Measurements from ENCODE around the gene DNAH5.
"Not testable (repeated sequence)": the region's sequence is repeated elsewhere in the genome, so short reads cannot be mapped to it uniquely, and the experiment has no call there.

The DNAH5 gene

DNA sequence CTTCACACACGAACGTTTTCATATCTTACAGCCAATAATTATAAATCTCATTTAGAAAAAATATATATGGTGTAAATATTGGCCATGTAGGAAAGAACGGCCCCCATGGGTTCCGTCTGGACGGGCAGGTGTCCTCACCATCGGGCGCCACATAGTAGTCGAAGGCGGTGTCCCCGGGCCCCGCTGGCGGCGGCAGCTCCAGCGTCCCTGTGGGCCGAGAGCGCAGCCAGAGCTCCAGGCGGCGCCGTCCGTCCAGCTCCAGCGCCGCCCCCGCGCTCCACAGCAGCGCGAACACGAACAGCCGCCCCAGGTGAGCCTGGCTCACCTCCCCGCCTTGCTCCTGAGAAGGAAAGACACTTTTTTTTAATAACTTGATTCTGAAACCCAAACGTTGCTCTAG lies 134.6 kb downstream of the DNAH5 start:
- TF ChIP-seq, protein P1, sequence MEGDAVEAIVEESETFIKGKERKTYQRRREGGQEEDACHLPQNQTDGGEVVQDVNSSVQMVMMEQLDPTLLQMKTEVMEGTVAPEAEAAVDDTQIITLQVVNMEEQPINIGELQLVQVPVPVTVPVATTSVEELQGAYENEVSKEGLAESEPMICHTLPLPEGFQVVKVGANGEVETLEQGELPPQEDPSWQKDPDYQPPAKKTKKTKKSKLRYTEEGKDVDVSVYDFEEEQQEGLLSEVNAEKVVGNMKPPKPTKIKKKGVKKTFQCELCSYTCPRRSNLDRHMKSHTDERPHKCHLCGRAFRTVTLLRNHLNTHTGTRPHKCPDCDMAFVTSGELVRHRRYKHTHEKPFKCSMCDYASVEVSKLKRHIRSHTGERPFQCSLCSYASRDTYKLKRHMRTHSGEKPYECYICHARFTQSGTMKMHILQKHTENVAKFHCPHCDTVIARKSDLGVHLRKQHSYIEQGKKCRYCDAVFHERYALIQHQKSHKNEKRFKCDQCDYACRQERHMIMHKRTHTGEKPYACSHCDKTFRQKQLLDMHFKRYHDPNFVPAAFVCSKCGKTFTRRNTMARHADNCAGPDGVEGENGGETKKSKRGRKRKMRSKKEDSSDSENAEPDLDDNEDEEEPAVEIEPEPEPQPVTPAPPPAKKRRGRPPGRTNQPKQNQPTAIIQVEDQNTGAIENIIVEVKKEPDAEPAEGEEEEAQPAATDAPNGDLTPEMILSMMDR (IDR thresholded peaks at IDR 0.05; ENCODE audit: low read length, missing control alignments): no peak
- DNase-seq (ENCODE audit: low read depth): no peak
- no peak overlapping the region for H3K4me3 ChIP-seq (replicated peaks; ENCODE audit: low read depth, low read length)

DNA sequence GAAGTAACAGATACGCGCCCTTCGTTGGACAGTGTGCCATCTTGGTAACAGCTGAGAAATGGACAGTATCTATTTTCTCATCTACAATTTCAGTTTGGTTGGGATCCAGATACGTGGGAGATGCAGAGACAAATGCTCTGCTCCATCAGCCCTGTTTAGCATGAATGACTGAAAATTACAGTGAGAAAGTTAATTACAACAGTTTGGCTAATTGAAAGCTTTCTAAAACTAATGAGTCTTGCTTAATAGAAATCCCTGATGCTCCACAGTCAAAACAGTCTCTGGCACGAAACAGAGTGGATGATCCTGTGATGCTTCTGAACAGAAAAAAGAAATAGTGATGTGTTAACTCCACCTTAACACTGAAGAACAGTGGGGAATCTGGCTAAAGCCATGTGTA lies 140.2 kb downstream of the DNAH5 start:
- TF ChIP-seq, protein P1 (IDR thresholded peaks at IDR 0.05; ENCODE audit: low read length, missing control alignments): no peak
- H3K4me3 ChIP-seq (replicated peaks; ENCODE audit: low read depth, low read length): no peak overlapping the region
- DNase-seq (ENCODE audit: low read depth): no peak

DNA sequence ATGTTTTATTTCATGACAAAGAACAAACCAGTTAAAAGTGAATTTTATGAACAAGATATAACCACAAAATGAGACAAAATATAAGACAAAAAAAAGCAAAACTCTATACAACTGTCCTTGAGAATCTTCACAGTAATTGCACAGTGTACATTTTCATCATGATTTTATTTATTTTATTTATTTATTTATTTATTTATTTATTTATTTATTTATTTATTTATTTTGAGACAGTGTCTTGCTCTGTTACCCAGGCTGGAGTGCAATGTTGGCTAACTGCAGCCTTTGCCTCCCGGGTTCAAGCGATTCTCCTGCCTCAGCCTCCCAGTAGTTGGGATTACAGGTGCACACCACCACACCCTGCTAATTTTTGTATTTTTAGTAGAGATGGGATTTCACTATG lies 145.9 kb downstream of the DNAH5 start:
- H3K4me3 ChIP-seq (replicated peaks; ENCODE audit: low read depth, low read length); DNase-seq (ENCODE audit: low read depth): not testable (repeated sequence)

DNA sequence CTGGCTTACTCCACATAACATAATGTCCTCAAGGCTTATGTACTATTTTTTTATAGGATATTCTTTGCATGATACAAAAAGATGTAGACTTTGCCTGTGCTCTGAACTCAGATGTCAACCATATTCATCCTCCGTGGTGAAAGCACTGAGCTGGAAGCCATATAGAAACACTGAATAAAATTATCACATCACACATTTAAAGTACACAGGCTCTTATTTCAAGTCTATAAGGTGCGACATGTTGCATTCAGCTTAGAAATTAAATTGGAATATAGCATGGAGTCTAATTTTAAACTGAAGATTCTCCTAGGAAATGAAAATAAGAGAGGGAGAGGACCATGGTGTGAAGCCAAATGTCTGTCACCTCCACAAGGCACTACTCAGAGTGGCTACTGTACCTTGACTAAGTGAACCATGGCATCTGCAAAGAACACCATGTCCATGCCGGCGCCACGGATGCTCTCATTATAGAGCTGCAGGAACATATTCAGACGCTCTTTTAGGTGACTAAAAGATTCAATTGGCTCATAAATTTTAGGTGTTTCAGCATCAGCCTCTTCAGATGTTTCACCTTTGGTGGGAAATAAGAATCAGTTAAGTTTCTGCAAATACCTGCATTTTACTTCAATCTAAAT lies 158.6 kb downstream of the DNAH5 start:
- H3K4me3 ChIP-seq (replicated peaks; ENCODE audit: low read depth, low read length): no peak overlapping the region
- no peak for DNase-seq (ENCODE audit: low read depth)
- TF ChIP-seq, protein P1 (IDR thresholded peaks at IDR 0.05; ENCODE audit: low read length, missing control alignments): no peak

DNA sequence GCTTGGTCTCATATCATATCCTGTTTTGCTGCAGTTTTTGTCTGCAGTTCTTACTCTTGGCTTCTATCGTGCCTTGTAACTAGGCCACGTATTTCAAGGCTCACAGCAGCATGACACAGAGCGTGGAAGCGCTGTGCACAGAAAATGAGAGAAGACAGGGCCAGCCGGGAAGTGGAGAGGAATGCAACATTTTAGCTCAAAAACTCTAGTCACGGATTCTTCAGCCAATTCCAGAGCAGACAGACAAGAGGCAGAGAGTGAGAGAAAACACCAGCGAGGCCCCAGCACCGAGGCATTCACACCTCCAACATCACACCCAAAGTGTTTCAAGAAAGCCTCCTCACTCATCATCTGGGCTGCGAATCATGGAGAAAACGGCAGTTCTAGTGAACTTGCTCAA lies 160.8 kb downstream of the DNAH5 start:
- TF ChIP-seq, protein P1 (IDR thresholded peaks at IDR 0.05; ENCODE audit: low read length, missing control alignments): no peak
- no peak overlapping the region for H3K4me3 ChIP-seq (replicated peaks; ENCODE audit: low read depth, low read length)
- no peak for DNase-seq (ENCODE audit: low read depth)

DNA sequence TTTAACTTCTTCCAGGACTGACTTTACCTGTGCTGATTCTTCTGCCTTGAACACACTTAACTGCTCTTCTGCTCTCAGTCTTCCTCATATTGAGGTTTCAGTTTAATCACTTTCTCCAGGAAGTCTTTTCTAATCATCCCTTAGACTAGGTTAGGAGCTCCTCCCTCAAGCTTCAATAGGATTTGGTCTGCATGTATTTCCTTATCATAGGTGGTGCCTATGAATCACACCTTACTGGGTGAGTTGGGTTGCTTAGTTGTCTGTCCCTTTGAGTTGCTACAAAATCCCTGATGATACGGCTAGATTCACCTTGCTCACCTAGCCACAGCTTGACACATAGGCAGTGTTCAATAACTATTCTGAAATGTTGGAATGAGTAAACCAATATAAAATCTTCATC lies 164.4 kb downstream of the DNAH5 start:
- H3K4me3 ChIP-seq (replicated peaks; ENCODE audit: low read depth, low read length): no peak overlapping the region
- TF ChIP-seq, protein P1 (IDR thresholded peaks at IDR 0.05; ENCODE audit: low read length, missing control alignments): no peak
- no peak for DNase-seq (ENCODE audit: low read depth)

DNA sequence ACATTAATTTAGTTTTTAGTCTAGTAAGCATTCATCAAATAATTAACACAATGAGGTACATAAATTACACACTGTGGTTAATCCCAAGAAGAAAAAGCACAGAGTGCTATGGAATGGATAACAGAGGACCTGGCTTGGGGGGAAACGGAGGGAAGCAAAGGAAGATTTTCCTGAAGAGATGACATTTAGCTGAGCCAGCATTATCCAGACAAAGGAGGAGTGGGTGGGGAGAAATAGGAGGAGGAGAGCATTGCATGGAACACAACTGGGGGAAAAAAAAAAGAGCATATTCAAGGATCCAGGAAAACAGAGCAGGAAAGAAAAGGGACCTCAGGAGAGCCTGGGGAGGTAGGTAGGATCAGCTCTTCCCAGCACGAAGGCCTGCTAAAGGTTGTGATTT lies 170.8 kb downstream of the DNAH5 start:
- H3K4me3 ChIP-seq (replicated peaks; ENCODE audit: low read depth, low read length): no peak overlapping the region
- TF ChIP-seq, protein P1 (IDR thresholded peaks at IDR 0.05; ENCODE audit: low read length, missing control alignments): no peak
- no peak for DNase-seq (ENCODE audit: low read depth)
